HG02981 (cell line): ENCODE data around the gene CASD1.

Source experiments
- ATAC-seq: cut with Tn5 transposase; IDR thresholded peaks from one replicate; pipeline ENCODE4 v1.9.1; 2021; ENCODE audit warnings: mild to moderate bottlenecking, moderate library complexity; ENCODE audit not compliant: unreplicated experiment

Gene CASD1

GRCh38 chr7:94512735-94513564 lies 3.3 kb downstream of the CASD1 start:
- ATAC-seq = no peak

GRCh38 chr7:94513565-94513860 lies 3.9 kb downstream of the CASD1 start:
- no peak for ATAC-seq

GRCh38 chr7:94514140-94514889 lies 4.7 kb downstream of the CASD1 start:
- no peak for ATAC-seq

GRCh38 chr7:94514917-94515316 lies 5.3 kb downstream of the CASD1 start:
- no peak for ATAC-seq

GRCh38 chr7:94525923-94526322 lies 16.3 kb downstream of the CASD1 start:
- peak; percentile 47 for ATAC-seq

- ATAC-seq = no peak
Measured at GRCh38 chr7:94529516-94529915, 19.9 kb downstream of the CASD1 start.

- ATAC-seq = no peak
Measured at GRCh38 chr7:94530109-94530508, 20.5 kb downstream of the CASD1 start.

- no peak for ATAC-seq
Measured at GRCh38 chr7:94532676-94533075, 23.1 kb downstream of the CASD1 start.

- no peak for ATAC-seq
Measured at GRCh38 chr7:94540428-94540827, 30.8 kb downstream of the CASD1 start.

GRCh38 chr7:94547126-94547525 lies 37.5 kb downstream of the CASD1 start:
- no peak for ATAC-seq

- ATAC-seq = peak; percentile 74
Measured at GRCh38 chr7:94556028-94556427, 46.4 kb downstream of the CASD1 start.

- ATAC-seq = no peak
Measured at GRCh38 chr7:94557215-94557614, 47.6 kb downstream of the CASD1 start.

GRCh38 chr7:94559972-94560371 lies 50.4 kb downstream of the CASD1 start:
- ATAC-seq = no peak

- ATAC-seq = no peak
Measured at GRCh38 chr7:94561841-94562514, 52.4 kb downstream of the CASD1 start.

GRCh38 chr7:94562525-94562924 lies 52.9 kb downstream of the CASD1 start:
- no peak for ATAC-seq

- no peak for ATAC-seq
Measured at GRCh38 chr7:94565247-94565894, 55.8 kb downstream of the CASD1 start.

- no peak for ATAC-seq
Measured at GRCh38 chr7:94567396-94567795, 57.8 kb downstream of the CASD1 start.

- no peak for ATAC-seq
Measured at GRCh38 chr7:94571816-94572215, 62.2 kb downstream of the CASD1 start.

- ATAC-seq = no peak
Measured at GRCh38 chr7:94575646-94576045, 66.0 kb downstream of the CASD1 start.

- no peak for ATAC-seq
Measured at GRCh38 chr7:94576316-94576715, 66.7 kb downstream of the CASD1 start.

GRCh38 chr7:94577357-94577756 lies 67.7 kb downstream of the CASD1 start:
- ATAC-seq = no peak
